Uterus (tissue), 2 donors: ENCODE results near the gene TRIP10.

Experiments
- POLR2A ChIP-seq, 2 donors: fragments of 450-650 bp; IDR thresholded peaks; one replicate each; pipeline ENCODE4 v1.6.1; 2016; ENCODE audit warnings: antibody characterized with exemption in 2 of 2, mild to moderate bottlenecking in 1 of 2, moderate library complexity in 1 of 2
- TF ChIP-seq, protein P1 (sequence below), 4 experiments: fragments of 200-600 bp in 2 of 4; fragments of 450-650 bp in 2 of 4; sonication (generic) in 2 of 4; IDR thresholded peaks; one replicate each; pipeline ENCODE4 v1.5.1; 2016 to 2019; ENCODE audit warnings: antibody characterized with exemption in 4 of 4, mild to moderate bottlenecking in 2 of 4, moderate library complexity in 1 of 4

DNA sequence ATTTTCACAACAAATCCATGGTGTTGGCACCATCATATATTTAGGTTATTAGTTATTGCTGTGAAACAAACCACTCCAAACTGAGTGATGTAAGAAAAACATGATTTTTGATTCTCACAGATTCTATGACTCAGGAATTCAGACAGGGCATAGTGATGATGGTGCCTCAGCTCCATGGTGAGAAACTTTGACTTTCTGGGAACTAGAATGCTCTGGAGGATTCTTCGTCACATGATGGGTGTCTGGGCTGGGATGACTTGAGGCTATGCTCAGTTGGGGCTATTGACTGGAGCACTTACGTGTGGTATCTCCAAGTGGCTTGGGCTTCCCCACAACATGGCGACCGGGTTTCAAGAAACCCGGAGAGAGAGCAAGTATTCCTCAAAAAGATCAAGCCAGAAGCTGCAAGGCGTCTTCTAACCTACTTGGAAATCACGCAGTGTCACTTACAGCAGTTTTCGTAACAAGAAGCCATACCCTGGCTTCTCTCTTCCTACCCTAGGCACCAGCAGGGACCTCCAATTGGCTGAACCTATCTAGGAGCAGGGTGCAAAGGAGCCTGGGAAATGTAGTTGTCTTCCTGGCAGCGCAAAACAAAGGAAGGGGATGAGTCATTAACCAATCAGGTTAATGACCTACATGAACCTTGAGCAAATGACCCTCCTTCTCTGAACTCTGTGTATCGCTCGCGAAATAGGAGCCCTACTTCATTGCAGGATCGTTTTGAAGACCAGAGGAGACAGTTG is 55.4 kb downstream of the TRIP10 start:
- TF ChIP-seq, protein P1, sequence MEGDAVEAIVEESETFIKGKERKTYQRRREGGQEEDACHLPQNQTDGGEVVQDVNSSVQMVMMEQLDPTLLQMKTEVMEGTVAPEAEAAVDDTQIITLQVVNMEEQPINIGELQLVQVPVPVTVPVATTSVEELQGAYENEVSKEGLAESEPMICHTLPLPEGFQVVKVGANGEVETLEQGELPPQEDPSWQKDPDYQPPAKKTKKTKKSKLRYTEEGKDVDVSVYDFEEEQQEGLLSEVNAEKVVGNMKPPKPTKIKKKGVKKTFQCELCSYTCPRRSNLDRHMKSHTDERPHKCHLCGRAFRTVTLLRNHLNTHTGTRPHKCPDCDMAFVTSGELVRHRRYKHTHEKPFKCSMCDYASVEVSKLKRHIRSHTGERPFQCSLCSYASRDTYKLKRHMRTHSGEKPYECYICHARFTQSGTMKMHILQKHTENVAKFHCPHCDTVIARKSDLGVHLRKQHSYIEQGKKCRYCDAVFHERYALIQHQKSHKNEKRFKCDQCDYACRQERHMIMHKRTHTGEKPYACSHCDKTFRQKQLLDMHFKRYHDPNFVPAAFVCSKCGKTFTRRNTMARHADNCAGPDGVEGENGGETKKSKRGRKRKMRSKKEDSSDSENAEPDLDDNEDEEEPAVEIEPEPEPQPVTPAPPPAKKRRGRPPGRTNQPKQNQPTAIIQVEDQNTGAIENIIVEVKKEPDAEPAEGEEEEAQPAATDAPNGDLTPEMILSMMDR (IDR thresholded peaks at IDR 0.05): no peak
- no peak for TF ChIP-seq POLR2A (IDR thresholded peaks at IDR 0.05)
